GM21447 (cell line): ENCODE results near the gene AGR3.
"Not testable (repeated sequence)": the region's sequence is repeated elsewhere in the genome, so short reads cannot be mapped to it uniquely, and the experiment has no call there.

Experiments
- ATAC-seq: cut with Tn5 transposase; IDR thresholded peaks from one replicate; pipeline ENCODE4 v1.9.1; 2021; ENCODE audit not compliant: unreplicated experiment

AGR3 gene

GRCh38 chr7:16891874-16892643, 10.3 kb upstream of the AGR3 start:
- no peak for ATAC-seq

GRCh38 chr7:16891338-16891737, 9.6 kb upstream of the AGR3 start:
- ATAC-seq, result no peak

- no peak for ATAC-seq
These were observed 8.2 kb upstream of the AGR3 start for GRCh38 chr7:16889851-16890415.

GRCh38 chr7:16889305-16889704, 7.5 kb upstream of the AGR3 start:
- ATAC-seq, result no peak

- no peak for ATAC-seq
These were observed 2.1 kb upstream of the AGR3 start for GRCh38 chr7:16883918-16884317.

GRCh38 chr7:16880554-16880953, 1.2 kb downstream of the AGR3 start:
- ATAC-seq, result no peak

- no peak for ATAC-seq
These were observed 2.6 kb downstream of the AGR3 start for GRCh38 chr7:16879181-16879580.

- no peak for ATAC-seq
These were observed 5.9 kb downstream of the AGR3 start for GRCh38 chr7:16875861-16876260.

GRCh38 chr7:16874066-16874465, 7.7 kb downstream of the AGR3 start:
- no peak for ATAC-seq

GRCh38 chr7:16867328-16867727, 14.5 kb downstream of the AGR3 start:
- ATAC-seq, result no peak

GRCh38 chr7:16853189-16853588, 28.6 kb downstream of the AGR3 start:
- not testable (repeated sequence) for ATAC-seq

GRCh38 chr7:16851829-16852228, 30.0 kb downstream of the AGR3 start:
- ATAC-seq, result no peak

GRCh38 chr7:16850614-16851466, 30.9 kb downstream of the AGR3 start:
- ATAC-seq, result no peak

- ATAC-seq, result no peak
These were observed 32.3 kb downstream of the AGR3 start for GRCh38 chr7:16849296-16850148.

GRCh38 chr7:16847381-16847860, 34.4 kb downstream of the AGR3 start:
- ATAC-seq, result no peak

- no peak for ATAC-seq
These were observed 35.1 kb downstream of the AGR3 start for GRCh38 chr7:16846601-16847165.

- no peak for ATAC-seq
These were observed 36.0 kb downstream of the AGR3 start for GRCh38 chr7:16845746-16846145.

- ATAC-seq, result no peak
These were observed 40.1 kb downstream of the AGR3 start for GRCh38 chr7:16841681-16842080.

GRCh38 chr7:16840094-16840493, 41.7 kb downstream of the AGR3 start:
- no peak for ATAC-seq

- no peak for ATAC-seq
These were observed 42.1 kb downstream of the AGR3 start for GRCh38 chr7:16839646-16840045.
